ENCODE measurements around the gene ARNT2.

DNA sequence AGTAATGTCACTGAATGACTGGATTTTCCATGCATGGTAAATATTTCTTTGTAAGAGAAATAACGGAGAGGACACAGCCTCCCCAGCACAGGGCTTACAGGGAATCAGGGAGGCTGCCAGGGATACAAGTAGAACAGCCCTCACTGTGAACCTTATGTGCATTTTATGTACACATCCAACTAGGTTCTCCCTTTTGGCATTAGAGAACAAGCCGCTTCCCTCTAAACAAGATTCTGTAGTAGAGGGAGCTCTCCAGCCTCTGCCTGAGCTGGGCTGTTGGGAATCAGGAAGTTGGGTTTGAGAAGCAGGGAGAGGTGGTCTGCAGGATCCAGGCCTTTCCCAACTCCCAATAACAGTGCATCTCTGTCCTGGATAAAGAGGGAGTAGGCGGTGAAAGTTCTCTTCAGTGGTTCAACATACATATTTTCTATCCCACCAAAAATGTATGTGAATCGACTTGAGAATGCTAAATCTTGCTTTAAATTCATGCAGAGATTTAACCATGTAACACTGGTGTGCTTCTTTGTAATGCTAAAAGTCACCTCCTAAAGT lies 83.7 kb downstream of the ARNT2 start:
- TF ChIP-seq EZH2 (IDR thresholded peaks at IDR 0.05; ENCODE audit: borderline replicate concordance, control insufficient read depth, low read depth, low read length), result no peak
- TF ChIP-seq CTCF (IDR thresholded peaks at IDR 0.05 in 2 of 3, conservative IDR thresholded peaks at IDR 0.05 in 1 of 3; ENCODE audit: control insufficient read depth in 2 of 3, extremely low read depth in 1 of 3, insufficient read depth in 1 of 3, low read depth in 3 of 3, low read length in 3 of 3), result no peak
- no peak for TF ChIP-seq EP300 (IDR thresholded peaks at IDR 0.05; ENCODE audit: borderline replicate concordance in 1 of 2, control insufficient read depth in 1 of 2, low read depth in 2 of 2, low read length in 2 of 2)
- TF ChIP-seq E2F4 (IDR thresholded peaks at IDR 0.05; ENCODE audit: low read depth, low read length), result no peak
- TF ChIP-seq FOXM1 (IDR thresholded peaks at IDR 0.05; ENCODE audit: low read depth, low read length), result no peak
- no peak for TF ChIP-seq RAD21 (IDR thresholded peaks at IDR 0.05; ENCODE audit: insufficient read depth, low read depth, low read length)
- TF ChIP-seq PBX3 (IDR thresholded peaks at IDR 0.05; ENCODE audit: insufficient replicate concordance, low read depth, low read length), result no peak
- TF ChIP-seq, protein P1, sequence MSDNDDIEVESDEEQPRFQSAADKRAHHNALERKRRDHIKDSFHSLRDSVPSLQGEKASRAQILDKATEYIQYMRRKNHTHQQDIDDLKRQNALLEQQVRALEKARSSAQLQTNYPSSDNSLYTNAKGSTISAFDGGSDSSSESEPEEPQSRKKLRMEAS (IDR thresholded peaks at IDR 0.05; ENCODE audit: low read depth, low read length), result no peak
- TF ChIP-seq SMARCA5 (IDR thresholded peaks at IDR 0.05), result no peak
- TF ChIP-seq FOXK2 (IDR thresholded peaks at IDR 0.05), result no peak
- no peak for TF ChIP-seq SIN3A (IDR thresholded peaks at IDR 0.05; ENCODE audit: low read depth, low read length)
- TF ChIP-seq HSF1 (IDR thresholded peaks at IDR 0.05; ENCODE audit: low read depth, low read length), result no peak
- TF ChIP-seq ZZZ3 (IDR thresholded peaks at IDR 0.05; ENCODE audit: control insufficient read depth, insufficient read length, low read depth), result no peak
- TF ChIP-seq CREB1 (IDR thresholded peaks at IDR 0.05; ENCODE audit: low read depth), result no peak

Data from GM12878 (cell line).